Stimulated activated CD4-positive, alpha-beta T cell treated with anti-CD3 and anti-CD28 coated beads, TNF-alpha, amount 100 ng/mL, for 4 hours (primary cell): ENCODE measurements around the gene HMCN2.
"Not testable (repeated sequence)": the region's sequence is repeated elsewhere in the genome, so short reads cannot be mapped to it uniquely, and the experiment has no call there.

Source experiments
- DNase-seq, 3 experiments: peaks; one replicate each; pipeline ENCODE4 v3.0.0-alpha.2; 2020; ENCODE audit warnings: low read depth in 3 of 3

HMCN2 gene

DNA sequence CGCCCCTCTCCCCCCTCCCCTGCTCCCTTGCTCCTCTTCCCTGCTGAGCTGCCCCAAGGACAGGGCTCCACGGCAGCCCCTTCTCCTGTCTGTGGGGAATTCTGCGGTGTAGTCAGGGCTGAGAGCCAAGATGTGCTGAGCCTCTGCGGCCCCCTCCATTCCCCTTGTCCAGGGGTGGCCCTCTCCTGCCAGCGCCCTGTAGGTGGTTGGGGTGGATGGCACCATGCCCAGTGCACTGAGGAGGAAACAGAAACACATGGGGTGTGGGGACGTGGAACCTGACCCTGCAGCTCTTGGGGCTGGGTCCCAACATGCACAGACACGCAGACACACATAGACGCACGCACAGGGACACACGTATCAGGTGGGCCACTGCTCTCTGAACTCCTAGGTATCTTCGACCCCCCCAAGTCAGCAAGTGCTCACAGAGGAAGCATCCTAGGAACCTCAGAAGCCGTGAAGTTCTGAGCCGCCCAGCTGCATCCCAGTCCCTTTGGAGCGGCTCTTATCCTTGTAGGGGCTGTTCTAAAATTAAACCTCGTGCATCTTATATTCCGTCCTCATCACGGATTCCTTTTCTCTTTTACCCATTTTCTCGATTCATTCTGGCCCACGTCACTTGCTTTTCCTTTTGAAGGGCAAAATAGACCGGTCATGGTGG, 64.8 kb downstream of the HMCN2 start:
- DNase-seq: no peak

DNA sequence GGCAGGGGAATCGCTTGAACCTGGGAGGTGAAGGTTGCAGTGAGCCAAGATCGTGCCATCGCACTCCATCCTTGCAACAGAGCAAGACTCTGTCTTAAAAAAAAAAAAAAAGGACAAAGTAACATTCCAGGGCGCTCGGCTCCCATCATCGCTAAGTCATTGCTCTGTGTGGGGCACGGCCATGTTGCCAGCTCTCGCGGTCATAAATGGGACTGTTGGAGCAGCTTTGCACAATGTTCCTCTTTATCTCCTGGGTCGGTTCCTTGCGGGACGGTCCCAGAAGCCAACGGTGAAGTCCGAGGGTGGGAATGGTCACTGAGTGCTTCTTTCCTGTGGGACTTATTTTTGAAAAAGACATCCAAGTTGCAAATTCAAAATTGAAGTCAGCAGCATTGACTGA, 65.5 kb downstream of the HMCN2 start:
- no peak for DNase-seq

DNA sequence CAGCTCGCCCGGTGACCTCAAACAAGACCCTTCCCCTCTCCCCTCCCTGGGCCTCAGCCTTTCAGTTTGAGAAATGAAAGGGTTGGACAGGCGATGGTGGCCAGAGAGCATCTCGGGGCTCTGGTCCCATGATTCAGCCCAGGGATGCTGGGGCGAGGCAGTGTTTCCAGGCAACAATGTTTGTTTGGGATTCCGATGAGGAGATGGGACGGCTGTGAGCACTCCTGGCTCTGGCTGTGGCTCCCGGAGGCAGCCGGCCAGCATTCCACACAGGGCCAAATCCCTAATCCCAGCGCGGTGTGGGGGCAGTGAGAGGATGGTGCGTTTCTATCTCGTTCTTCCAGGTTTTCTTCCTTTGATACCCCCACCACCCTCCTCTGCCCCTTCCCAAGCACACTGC, 66.0 kb downstream of the HMCN2 start:
- no peak for DNase-seq

DNA sequence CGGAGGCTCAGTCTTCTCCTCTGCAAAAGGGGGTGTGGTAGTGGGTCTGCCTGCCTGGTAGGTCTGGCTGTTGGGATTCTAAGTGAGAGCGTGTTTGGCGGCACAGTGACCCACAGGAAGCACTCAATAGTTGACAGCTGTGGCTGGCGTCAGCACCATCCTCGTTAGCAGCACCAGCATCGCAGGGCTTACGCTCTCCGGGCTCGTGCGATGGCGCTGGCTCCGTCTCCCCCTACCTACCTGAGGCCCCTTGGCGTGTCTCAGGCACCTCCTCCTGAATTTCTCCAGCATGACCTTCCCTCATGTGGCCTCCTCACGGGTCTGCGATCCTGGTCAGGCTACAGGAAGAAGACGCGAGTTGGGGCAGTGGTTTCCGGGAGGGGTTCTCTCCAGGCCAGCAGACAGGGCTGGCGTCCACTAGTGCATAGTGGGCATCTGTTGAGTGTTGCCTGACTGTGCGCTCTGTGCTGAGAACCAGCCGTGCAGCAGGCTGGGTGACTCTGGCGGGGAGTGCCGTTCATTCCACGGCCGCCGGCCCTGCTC, 66.9 kb downstream of the HMCN2 start:
- DNase-seq: no peak

DNA sequence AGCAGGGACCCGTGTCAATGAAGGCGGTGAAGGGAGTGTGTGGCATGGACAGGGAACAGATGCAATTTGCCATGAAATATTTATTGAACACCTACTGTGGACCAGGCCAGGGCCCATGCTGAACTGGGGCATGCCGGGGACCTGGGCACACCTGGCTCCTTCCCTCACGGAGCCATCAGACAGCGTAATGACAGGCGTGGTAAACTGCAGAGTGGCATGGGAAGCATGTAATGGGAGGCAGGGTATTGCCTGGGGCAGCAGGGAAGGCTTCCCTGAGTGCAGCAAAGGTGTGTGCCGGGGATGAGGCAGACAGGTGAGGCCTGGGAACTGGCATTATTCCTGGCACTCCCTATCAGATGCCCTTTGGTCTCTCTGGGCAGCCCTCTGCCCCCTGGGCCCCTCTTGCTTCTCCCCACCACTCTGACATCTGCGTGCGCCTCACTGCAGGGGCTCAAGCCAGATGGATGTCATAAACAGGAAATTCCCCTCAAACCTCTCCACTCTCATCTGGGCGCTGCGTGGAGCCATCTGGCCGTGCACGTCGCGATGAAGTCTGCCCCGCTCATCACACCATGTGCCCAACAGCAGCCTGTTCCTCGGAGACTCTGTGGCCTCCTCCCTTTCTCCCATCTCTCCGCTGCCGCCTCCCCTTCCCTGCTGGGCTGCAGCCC, 67.6 kb downstream of the HMCN2 start:
- DNase-seq: no peak

DNA sequence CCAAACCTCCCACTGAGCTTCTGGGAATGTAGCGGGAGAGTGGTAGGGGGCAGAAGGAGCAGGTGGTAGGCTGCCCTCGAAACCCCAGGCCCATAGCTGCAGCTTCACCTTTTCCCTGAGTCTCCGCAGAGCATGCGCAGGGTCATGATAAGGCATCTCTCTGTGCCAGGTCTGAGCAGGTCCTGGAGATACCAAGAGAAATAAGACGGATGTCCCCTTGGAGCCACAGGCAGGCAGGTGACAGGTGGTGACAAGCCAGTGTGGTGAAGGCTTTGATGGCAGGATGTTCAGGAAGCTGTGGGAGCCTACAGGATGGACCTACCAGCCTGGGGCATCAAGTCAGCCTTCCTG, 68.1 kb downstream of the HMCN2 start:
- no peak for DNase-seq

DNA sequence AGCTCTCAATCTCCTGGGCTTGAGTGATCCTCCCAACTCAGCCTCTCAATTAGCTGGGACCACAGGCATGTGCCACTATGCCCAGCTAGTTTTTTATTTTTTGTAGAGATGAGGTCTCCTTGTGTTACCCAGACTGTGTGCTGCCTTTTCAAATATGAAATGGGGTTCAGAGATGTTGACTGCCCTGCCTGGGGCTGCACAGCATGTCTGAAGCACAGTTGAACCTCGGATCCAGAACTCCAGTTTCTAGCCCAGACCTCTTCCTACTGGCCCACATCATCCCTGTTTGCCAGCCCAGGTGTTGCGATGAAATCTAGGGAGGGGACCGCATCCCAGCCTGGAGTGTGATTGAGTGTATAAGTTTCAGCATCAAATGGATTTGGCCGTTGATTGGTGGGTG, 69.4 kb downstream of the HMCN2 start:
- DNase-seq: no peak

DNA sequence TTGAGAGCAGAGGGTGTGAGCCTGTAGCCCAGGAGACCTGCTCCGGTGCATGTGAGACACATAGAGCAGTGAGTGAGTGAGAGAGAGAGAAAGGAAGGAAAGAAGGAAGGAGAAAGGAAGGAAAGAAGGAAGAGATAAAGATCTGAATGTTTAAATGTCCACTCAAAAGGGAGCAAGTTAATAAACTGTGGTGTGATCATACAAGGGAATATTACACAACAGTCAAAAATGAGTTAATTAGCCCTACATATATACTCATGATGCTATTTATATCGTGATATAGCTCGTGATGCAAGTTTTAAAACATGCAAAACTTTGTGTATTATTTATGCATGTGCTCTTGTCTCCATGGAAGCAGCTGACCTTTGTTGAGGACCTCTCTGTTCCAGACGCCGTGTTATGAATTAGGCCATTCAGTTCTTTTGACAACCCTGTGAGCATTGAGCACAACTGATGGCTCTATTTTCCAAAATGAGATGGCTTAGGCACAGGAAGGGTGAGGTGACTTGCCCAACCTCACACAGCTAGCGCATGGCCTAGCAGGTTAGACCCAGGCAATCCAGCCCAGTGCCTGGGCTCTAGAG, 70.6 kb downstream of the HMCN2 start:
- no peak for DNase-seq

DNA sequence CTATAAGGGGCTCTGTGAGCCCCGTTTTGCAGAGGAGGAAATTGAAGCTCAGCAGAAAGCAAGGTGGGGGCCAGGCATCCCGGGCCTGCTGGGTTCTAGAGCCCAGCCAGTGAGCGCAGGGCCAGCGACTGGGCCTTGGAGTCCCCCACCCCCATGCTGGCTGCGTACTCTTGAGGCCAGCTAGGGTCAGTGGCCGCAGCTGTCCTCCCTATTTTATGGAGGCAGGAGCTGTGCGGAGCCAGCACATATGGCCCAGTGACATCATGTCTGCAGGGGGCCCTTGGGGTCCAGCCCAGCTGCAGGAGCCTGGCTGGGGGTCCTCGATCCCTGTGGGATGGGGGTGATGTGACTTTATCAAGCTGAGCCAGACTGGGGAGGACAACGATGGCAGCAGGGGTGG, 71.3 kb downstream of the HMCN2 start:
- no peak for DNase-seq

DNA sequence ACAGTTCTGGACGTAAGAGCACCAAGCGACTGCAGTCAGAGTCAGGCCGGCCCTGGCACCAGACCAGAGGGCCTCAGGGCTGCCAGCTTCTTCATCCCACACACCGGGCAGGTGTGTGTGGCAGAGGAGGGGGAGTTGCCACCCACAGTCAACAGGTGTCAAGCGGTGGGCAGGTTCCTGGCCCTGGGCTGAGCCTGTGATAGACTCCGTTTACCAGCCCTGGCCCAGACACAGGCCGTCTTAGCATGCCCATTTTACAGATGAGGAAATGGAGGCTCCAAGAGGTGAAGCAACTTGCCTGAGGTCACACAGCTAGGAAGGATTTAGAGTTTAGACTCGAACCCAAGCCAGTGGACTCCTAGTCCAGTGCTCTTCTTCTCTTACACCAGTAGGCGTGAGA, 71.8 kb downstream of the HMCN2 start:
- DNase-seq: no peak

DNA sequence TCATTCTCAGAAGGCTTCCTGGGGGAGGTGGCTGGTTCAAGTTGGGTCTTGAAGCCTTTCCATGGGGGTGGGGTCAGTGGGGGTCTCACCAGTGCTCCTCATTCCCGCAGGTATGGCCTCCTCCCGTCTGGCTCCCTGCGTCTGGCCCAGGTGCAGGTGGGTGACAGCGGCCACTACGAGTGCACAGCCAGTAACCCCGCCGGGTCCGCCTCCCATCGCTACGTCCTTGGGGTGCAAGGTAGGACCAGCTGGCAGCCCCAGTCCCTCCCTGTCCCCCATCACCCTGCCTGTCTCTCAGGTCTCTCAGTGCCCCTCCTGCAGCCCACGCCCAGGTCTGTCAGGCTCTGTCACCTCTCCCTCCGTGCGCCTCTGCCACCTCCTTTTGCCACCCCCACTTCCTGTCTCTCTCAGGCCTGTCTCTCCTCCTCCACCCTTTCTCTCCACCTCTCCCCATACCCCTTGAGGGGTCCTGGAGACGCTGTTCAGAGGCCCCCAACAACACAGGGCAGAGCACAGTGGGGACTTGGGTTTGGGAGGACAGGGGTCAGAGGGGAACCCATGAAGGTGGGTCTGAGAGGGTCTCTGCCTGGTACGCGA, 72.3 kb downstream of the HMCN2 start:
- DNase-seq: no peak

DNA sequence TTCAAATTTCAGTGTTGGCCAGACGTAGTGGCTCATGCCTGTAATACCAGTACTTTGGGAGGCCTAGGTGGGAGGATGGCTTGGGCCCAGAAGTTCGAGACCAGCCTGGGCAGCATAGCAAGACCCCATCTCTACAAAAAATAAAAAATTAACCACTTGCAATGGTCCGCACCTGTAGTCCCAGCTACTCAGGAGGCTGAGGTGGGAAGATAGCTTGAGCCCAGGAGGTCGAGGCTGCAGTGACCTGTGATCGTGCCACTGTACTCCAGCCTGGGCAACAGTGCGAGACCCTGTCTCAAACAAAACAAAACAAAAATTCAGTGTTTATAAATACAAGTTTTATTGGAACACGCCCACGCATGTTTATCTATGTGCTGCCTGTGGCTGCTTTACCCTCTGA, 73.3 kb downstream of the HMCN2 start:
- DNase-seq: not testable (repeated sequence)

DNA sequence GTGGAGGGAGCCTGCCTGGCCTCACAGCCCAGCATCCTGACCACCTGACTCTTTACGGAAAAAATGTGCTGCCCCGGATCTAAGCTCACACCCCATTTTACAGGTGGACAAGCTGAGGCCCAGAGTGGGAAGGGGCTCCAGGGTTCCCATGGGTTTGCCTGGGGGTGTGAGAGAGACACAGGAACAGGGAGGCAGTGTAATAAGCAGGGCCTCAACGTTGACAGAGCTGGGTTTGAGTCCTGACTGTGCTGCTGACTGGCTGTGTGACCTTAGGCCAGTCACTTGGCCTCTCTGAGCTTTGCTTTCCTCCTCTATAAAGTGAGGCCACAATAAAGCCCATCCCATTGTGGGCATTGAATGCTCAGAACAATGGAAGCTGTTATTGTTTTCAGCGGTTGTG, 73.7 kb downstream of the HMCN2 start:
- no peak for DNase-seq

DNA sequence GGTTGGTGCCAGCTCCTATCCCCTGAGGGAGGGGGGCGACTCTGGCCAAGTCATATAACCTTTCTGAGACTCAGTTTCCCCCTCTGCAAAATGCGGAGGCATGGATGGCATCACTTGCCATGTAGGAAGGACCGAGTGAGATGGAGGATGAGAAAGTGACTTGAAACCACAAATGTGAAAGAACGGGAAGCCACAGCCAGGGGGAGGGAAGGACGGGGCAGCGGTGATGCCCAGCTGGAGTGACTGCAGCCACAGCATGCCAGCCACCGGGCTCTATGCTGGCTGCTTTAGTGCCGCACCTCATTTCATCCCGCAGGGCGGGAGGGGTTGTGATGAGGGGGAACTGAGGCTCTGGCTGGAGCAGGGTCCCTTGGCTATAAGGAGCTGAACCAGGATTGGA, 74.5 kb downstream of the HMCN2 start:
- no peak for DNase-seq

DNA sequence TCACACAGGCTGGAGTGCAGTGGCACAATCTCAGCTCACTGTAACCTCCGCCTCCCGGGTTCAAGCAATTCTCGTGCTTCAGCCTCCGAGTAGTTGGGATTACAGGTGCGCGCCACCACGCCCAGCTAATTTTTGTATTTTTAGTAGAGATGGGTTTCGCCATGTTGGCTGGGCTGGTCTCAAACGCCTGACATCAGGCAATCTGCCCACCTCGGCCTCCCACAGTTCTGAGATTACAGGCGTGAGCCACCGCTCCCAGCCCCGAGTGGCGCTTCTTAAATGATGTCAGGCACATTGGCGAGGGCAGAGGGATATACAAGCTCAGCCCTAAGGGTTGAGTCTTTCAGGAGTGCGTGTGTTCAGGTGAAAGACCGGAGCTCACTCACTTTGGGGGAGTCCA, 75.0 kb downstream of the HMCN2 start:
- DNase-seq: not testable (repeated sequence)

DNA sequence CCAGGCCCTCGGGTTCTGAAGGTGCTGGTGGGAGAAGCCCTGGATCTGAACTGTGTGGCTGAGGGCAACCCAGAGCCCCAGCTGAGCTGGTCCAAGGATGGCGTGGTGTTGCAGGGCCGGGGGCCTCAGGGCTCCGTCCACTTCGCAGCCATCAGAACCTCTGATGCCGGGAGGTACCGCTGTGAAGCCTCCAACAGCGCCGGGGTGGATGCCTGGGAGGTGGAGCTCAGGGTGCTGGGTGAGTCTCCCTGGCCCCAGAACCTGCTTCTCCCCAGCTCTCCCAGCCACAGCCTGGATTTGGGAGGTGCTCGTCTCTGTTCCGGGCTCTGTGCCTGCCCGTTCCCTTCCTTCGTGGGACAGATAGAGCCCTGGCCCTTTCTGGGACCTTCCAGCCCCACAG, 75.6 kb downstream of the HMCN2 start:
- DNase-seq: no peak

DNA sequence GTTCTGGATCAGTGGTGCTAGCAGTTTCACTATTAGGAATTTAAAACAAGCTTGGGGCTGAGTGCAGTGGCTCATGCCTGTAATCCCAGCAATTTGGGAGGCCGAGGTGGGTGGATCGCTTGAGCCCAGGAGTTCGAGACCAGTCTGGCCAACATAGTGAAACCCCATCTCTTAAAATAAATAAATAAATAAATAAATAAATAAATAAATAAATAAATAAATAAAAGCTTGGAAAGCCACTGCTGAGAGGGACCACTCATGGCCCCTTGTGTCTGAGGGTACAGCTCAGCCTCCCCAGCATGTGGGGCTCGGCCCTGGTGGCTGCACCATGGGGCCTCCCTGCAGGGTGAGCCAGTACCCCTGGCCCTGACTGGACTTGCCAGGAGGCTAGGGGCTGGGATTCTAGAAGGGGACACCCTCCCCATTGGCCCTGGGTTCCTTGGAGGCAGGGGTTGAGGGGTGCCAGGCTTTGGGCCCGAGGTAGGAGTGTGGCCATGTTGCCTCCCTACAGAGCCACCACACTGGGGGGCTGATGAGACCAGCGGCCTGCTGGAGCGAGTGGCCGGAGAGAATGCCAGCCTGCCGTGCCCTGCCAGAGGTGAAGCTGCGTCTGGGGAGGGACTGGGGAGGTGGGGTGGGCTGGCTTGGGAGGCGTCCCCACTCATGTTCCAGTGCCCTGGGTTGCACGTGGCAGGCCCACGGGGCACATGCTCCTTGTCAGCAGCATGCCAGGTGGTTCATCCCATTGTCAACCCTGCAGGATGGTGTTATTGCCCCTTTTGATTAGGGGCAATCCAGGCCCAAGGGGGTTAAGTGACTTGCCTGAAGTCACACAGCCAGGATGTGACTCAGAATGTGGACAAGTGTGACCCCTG, 76.5 kb downstream of the HMCN2 start:
- no peak for DNase-seq

DNA sequence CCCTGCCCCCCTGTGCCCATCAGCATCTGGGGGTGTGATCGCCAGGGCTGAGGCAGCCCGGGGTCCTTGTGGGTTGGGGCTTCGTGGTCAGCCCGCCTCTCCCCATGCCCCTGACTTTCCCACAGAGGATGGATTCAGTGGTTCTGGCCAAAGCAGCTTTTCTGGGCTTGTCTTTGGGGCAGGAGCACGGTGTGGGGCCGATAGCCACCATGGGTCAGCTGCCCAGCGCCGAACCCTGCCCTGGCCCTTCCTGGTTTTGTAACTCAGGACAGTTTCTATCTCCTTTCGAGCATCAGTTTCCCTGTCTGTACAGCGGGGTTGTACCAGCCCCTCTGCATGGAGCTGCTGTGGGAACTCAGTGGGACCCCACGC, 77.1 kb downstream of the HMCN2 start:
- DNase-seq: no peak

DNA sequence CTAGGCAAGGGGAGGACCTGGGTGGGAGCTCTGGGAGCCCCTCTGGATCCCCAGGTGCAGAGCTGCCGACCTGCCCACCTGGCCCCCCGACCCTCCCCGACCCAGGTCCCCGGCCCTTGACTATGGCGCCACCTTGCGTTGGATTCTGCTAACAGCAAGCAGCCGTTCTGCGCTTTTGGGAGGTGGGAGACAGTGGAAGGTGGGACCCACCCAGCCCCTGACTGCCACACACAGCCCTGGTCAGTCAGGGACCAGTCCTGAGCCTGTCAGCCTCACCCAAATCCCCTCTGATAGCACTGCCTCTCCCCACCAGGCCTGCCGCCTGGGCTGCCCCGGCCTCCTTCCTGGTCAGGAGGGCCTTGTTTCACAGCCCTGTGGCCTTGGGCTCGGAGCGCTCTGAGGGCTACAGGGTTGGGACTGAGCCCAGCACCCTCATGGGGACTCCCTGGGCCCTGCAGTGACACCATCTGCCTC, 77.9 kb downstream of the HMCN2 start:
- no peak for DNase-seq

DNA sequence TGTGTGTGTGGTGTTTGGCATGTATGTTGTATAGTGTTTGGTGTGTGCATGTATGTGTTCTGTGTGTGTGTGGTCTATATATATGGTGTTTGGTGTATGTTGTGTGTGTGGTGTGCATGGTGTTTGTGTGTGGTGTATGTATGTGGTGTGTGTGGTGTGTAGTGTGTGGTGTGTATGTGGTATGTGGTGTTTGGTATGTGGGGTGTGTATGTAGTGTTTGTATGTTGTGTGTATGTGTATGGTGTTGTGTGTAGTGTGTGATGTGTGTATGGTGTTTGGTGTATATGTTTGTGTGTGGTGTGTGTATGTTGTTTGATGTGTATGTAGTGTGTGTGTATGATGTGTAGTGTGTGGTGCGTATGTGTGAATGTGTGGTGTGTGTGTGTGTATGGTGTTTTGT, 78.8 kb downstream of the HMCN2 start:
- DNase-seq: no peak

DNA sequence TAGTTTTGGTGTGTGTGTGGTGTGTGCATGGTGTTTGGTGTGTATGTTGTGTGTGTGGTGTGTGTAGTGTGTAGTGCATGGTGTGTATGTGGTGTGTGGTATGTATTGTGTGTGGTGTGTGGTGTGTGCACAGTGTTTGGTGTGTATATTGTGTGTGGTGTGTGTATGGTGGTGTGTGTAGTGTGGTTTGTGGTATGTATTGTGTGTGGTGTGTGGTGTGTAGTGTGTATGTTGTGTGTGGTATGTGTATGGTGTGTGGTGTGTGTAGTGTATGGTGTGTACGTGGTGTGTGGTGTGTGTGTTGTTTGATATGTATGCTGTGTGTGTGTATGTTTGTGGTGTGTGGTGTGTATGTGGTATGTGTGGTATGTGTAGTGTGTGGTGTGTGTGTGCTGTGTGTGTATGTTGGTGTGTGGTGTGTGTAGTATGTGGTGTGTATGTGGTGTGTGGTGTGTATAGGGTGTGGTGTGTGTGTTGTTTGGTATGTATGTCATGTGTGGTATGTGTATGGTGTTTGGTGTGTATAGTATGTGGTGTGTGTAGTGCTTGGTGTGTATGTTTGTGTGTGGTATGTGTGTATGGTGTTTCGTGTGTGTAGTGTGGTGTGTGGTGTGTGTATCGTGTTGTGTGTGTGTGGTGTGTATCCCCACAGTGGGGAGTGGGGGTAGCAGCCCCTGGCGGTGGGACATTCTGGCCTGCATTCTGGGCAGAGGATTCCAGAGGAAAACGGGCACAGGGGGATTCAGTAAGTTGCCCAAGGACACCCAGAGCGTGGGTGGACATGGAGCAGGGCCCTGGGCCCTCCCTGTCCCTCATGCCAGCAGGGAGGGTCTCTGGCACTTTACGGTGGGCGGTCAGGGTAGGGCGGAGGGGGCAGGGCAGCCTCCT, 79.7 kb downstream of the HMCN2 start:
- DNase-seq: no peak
